ENCODE measurements around the gene RPS19. TPM values are rescaled to one million over a fixed set of nuclear protein-coding genes. Genes with fewer than 3 reads are reported as not detected.

Gene RPS19
- total RNA-seq, 4 donors from 2014 or later = 180 to 636 (median 401) TPM

GRCh38 chr19:41813911-41814310 is 46.1 kb upstream of the RPS19 start:
- no peak for TF ChIP-seq CTCF (IDR thresholded peaks at IDR 0.05 in 4 of 5, conservative IDR thresholded peaks at IDR 0.05 in 1 of 5)
- TF ChIP-seq POLR2A (IDR thresholded peaks at IDR 0.05) = no peak
- no peaks in the 10 kb centered on the region for H3K4me1 ChIP-seq
- H3K36me3 ChIP-seq = no peaks in the 10 kb centered on the region
- no peaks in the 10 kb centered on the region for H3K9me3 ChIP-seq
- no peak overlapping the region for H3K4me3 ChIP-seq
- ATAC-seq (no peak), DNase-seq (no peak)
- H3K27me3 ChIP-seq = peaks cover 0 to 3% (median 0%) of the 10 kb centered on the region in 3 donors
- no peak overlapping the region for H3K27ac ChIP-seq
- intact Hi-C loops (cut with DNase I; ENCODE audit: low total_unique reads) (no loop called here), in situ Hi-C loops (cut with MboI; ENCODE audit: low sequenced_read_pairs in 4 of 4) (no loop called here)

GRCh38 chr19:41815301-41815700 is 44.8 kb upstream of the RPS19 start:
- Histone ChIP-seq H3K9me3 (no peaks in the 10 kb centered on the region), H3K36me3 (no peaks in the 10 kb centered on the region), H3K4me3 (no peak overlapping the region), H3K27ac (no peak overlapping the region), H3K27me3 (no peaks in the 10 kb centered on the region), H3K4me1 (no peaks in the 10 kb centered on the region)
- in situ Hi-C loops (cut with MboI; ENCODE audit: low sequenced_read_pairs in 4 of 4) = no loop called here
- intact Hi-C loops (cut with DNase I; ENCODE audit: low total_unique reads) = no loop called here
- no peak for ATAC-seq
- TF ChIP-seq CTCF (IDR thresholded peaks at IDR 0.05 in 4 of 5, conservative IDR thresholded peaks at IDR 0.05 in 1 of 5) (no peak), POLR2A (IDR thresholded peaks at IDR 0.05) (no peak)
- DNase-seq = no peak

GRCh38 chr19:41816761-41817160 is 43.3 kb upstream of the RPS19 start:
- DNase-seq = no peak
- Histone ChIP-seq H3K27me3 (no peaks in the 10 kb centered on the region), H3K27ac (no peak overlapping the region), H3K4me1 (no peaks in the 10 kb centered on the region), H3K4me3 (no peak overlapping the region), H3K9me3 (no peaks in the 10 kb centered on the region), H3K36me3 (no peaks in the 10 kb centered on the region)
- ATAC-seq = no peak
- intact Hi-C loops (cut with DNase I; ENCODE audit: low total_unique reads) = no loop called here
- in situ Hi-C loops (cut with MboI; ENCODE audit: low sequenced_read_pairs in 4 of 4) = no loop called here
- TF ChIP-seq CTCF (IDR thresholded peaks at IDR 0.05 in 4 of 5, conservative IDR thresholded peaks at IDR 0.05 in 1 of 5) (no peak), POLR2A (IDR thresholded peaks at IDR 0.05) (no peak)

GRCh38 chr19:41821003-41821735 is 38.9 kb upstream of the RPS19 start:
- in situ Hi-C loops (cut with MboI; ENCODE audit: low sequenced_read_pairs in 4 of 4) (no loop called here), intact Hi-C loops (cut with DNase I; ENCODE audit: low total_unique reads) (no loop called here)
- DNase-seq (no peak), ATAC-seq (no peak)
- H3K4me3 ChIP-seq = no peak overlapping the region
- H3K9me3 ChIP-seq = no peaks in the 10 kb centered on the region
- TF ChIP-seq POLR2A (IDR thresholded peaks at IDR 0.05) (no peak), CTCF (IDR thresholded peaks at IDR 0.05 in 4 of 5, conservative IDR thresholded peaks at IDR 0.05 in 1 of 5) (no peak)
- H3K27me3 ChIP-seq = peaks cover 0 to 11% (median 0%) of the 10 kb centered on the region in 3 donors
- no peaks in the 10 kb centered on the region for H3K36me3 ChIP-seq
- no peaks in the 10 kb centered on the region for H3K4me1 ChIP-seq
- H3K27ac ChIP-seq = no peak overlapping the region

Measured in gastrocnemius medialis (tissue), 4 donors.